ENCODE results near the gene P2RY2.

DNA sequence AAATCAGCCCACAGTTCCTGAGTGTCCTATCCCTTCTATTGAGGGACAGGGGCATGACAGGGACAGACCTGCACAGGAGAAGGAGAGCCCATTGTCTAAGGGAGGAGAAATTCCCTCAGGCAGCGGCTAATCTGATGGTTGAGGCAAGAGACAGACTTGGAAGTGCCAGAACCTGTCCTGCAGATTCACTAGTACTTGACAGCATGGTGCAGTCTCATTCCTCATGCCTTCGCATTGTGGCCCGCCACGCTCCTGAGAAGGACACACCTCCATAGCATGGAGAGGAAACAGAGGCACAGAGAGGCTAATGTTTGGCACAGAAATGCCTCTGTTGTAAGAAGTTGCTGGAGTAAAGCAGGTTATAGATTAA, 57.3 kb downstream of the P2RY2 start:
- TF ChIP-seq CTCF (IDR thresholded peaks at IDR 0.05) (no peak), POLR2A (IDR thresholded peaks at IDR 0.05) (no peak), EP300 (IDR thresholded peaks at IDR 0.05) (no peak)

Data from tibial nerve (tissue), 4 donors.